GM18520 (cell line): ENCODE measurements around the gene PDE4B.

Experiments
- ATAC-seq: cut with Tn5 transposase; IDR thresholded peaks from one replicate; pipeline ENCODE4 v1.9.1; 2021; ENCODE audit not compliant: unreplicated experiment

PDE4B gene

GRCh38 chr1:66168948-66169671 is 376.4 kb downstream of the PDE4B start:
- no peak for ATAC-seq

- ATAC-seq = no peak
These were observed 379.6 kb downstream of the PDE4B start for GRCh38 chr1:66172272-66172671.

- no peak for ATAC-seq
These were observed 382.4 kb downstream of the PDE4B start for GRCh38 chr1:66175098-66175497.

GRCh38 chr1:66175581-66175980 is 382.9 kb downstream of the PDE4B start:
- ATAC-seq = no peak

GRCh38 chr1:66176012-66176715 is 383.5 kb downstream of the PDE4B start:
- ATAC-seq = no peak

GRCh38 chr1:66176832-66177231 is 384.1 kb downstream of the PDE4B start:
- no peak for ATAC-seq

- no peak for ATAC-seq
These were observed 384.8 kb downstream of the PDE4B start for GRCh38 chr1:66177510-66177909.

GRCh38 chr1:66182026-66182425 is 389.3 kb downstream of the PDE4B start:
- ATAC-seq = no peak

GRCh38 chr1:66182551-66183178 is 390.0 kb downstream of the PDE4B start:
- ATAC-seq = no peak

GRCh38 chr1:66183400-66183799 is 390.7 kb downstream of the PDE4B start:
- no peak for ATAC-seq

- ATAC-seq = no peak
These were observed 404.4 kb downstream of the PDE4B start for GRCh38 chr1:66197120-66197519.

GRCh38 chr1:66197785-66198184 is 405.1 kb downstream of the PDE4B start:
- no peak for ATAC-seq

- ATAC-seq = no peak
These were observed 414.0 kb downstream of the PDE4B start for GRCh38 chr1:66206563-66207144.

GRCh38 chr1:66207484-66207883 is 414.8 kb downstream of the PDE4B start:
- no peak for ATAC-seq

- no peak for ATAC-seq
These were observed 415.9 kb downstream of the PDE4B start for GRCh38 chr1:66208632-66209031.

GRCh38 chr1:66210635-66211244 is 418.0 kb downstream of the PDE4B start:
- ATAC-seq = no peak

GRCh38 chr1:66211521-66211920 is 418.8 kb downstream of the PDE4B start:
- no peak for ATAC-seq

GRCh38 chr1:66213491-66213890 is 420.8 kb downstream of the PDE4B start:
- ATAC-seq = no peak

GRCh38 chr1:66214901-66215300 is 422.2 kb downstream of the PDE4B start:
- no peak for ATAC-seq

GRCh38 chr1:66217021-66217420 is 424.3 kb downstream of the PDE4B start:
- no peak for ATAC-seq

- no peak for ATAC-seq
These were observed 424.9 kb downstream of the PDE4B start for GRCh38 chr1:66217561-66217960.
